Fibroblast of gingiva (primary cell): Measurements from ENCODE around the gene DLX3.

Source experiments
- DNase-seq: peaks from one replicate; pipeline ENCODE4 v3.0.0-alpha.2; 2011; ENCODE audit warnings: low read depth

DLX3 gene

DNA sequence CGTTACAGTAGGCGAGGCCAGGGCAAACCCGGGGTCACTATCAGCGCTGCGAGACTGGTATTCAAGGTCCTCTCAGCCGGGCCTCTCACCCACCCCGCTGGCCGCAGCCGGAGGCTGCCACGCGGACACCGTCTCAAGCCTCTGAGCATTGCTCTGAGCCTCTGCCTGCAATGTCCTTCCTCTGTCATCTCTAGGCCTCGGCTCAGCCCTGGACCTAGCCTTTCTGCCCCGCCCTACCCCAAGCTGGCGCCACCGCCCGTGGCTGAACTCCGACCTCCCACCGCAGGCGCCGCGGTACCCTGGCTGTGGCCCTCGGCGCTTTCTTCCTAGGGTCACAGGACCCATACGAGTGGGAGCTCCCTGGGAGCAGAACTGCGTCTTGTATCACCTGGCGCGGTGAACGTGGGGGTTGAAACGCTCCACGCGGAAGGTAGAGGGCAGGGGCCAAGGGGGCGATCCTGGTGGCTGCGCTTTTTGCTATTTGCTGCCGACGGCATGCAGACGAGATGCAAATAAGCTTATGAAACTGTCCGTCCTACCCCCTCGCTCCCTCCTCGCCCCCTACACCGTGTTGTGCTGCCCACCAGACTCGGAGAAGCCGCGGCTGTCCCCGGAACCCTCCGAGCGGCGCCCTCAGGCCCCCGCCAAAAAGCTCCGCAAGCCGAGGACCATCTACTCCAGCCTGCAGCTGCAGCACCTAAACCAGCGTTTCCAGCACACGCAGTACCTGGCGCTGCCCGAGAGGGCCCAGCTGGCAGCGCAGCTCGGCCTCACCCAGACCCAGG lies 22.3 kb downstream of the DLX3 start:
- no peak for DNase-seq

DNA sequence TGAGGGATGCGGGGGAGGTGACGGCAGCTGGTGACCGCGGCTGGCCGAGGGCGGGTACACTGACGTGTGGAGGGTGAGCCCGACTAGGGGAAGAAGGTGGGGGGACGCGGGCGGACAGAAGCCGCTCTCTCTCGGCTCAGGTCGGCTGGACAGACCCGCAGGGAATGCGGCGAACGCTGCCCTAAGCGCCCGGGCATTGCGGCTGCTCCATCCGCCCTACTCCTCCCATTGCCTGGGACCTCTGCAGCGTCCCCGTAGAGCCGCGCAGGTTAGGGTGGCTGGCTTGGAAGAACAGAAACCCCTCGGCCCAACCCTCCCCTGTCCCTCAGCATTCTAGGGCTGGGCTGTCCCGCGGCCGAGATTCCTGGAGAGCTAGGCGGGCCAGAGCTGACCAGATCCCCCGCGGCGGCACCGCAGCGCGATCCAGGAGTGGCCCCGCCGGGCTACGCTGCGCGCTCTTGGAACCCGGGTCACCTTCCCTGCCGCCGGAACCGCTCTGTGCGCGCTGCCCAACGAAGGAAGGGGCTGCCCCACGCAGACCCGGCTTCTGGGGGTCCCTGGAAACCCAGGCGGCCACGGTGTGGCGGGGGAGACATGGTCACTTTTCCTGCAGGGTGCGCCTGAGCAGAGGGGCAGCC lies 23.1 kb downstream of the DLX3 start:
- DNase-seq: no peak

- DNase-seq: no peak
Measured at GRCh38 chr17:49971199-49971847, 23.7 kb downstream of the DLX3 start.

- no peak for DNase-seq
Measured at GRCh38 chr17:49970498-49970897, 24.5 kb downstream of the DLX3 start.

GRCh38 chr17:49969795-49970389 lies 25.1 kb downstream of the DLX3 start:
- no peak for DNase-seq

DNA sequence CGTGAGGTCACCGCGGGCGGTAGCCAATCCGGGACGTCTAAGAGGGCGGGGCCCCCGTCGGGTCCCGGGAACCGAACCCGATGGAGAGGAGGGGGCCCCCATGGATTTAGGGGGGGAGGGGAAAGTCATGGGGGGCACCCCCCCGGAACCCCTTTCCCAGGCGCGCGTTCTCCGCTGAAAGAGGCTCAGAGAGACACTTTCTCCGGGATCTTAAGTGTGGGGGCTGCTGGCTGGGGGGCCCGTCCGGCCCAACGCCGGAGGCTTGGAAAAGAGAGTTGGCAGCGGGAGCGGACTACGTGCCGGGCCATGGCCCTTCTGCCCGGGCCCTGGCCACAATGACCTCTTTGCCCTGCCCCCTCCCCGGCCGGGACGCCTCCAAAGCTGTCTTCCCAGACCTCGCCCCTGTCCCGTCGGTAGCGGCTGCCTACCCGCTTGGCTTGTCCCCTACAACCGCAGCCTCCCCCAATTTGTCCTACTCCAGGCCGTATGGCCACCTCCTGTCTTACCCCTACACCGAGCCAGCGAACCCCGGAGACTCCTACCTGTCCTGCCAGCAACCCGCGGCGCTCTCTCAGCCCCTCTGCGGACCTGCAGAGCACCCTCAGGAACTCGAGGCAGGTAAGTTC lies 25.8 kb downstream of the DLX3 start, which contains the start of gene DLX4:
Gene DLX4 (plus strand): TSS at position 57 of the 626 bp plus-strand sequence. CDS start 279 bp downstream, at position 336.
- DNase-seq: no peak

- peak; percentile 45 for DNase-seq
Measured at GRCh38 chr17:49968405-49969133, 26.5 kb downstream of the DLX3 start.

DNA sequence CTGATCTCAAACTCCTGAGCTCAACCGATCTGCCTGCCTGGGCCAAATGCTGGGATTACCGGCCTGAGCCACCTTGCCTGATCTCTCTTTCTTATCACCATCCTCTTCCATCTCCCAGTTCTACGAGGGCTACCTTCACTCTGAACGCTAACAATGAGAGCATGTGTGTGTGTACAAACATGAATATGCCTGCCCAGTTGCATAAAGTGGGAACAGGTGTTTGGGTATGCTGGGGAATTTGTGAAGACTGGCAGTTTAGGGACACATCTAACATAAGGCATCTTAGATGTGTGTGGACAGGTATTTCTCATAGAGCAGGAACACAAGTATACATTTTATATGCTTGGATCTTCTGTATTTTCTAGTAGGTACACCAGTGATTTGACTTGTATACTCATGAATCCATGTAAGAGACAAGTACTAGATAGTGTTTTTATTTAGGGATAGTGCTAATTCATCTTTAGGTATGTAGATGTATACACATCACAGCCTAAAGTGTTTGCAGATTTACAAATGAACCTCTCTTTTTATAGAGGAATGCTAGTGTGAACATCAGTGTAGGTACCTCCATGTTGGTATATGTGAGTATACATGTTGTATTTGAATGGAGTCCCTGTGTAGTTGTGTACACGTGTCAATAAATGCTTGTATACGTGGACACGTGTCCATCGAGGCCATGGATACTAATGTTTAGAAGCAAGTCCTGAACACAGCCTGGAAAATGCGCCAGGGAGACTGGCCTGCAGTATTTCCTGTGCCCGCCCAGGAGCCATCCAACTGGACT lies 27.2 kb downstream of the DLX3 start:
- DNase-seq: no peak

DNA sequence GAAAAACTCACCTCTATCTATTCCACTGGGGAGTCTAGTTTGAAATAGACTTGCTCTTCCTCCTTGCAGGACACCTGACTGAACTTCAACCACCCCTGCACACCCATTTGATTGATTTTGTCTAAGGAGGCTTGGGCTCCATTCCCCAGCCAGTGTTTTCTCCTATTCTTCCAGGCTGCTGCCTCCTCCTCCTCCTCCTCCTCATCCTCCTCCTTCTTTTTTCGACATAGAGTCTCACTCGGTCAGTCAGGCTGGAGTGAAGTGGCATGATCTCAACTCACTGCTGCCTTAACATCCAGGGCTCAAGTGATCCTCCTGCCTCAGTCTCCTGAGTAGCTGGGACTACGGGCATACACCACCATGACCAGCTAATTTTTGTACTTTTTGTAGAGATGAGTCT lies 27.8 kb downstream of the DLX3 start:
- no peak for DNase-seq

DNA sequence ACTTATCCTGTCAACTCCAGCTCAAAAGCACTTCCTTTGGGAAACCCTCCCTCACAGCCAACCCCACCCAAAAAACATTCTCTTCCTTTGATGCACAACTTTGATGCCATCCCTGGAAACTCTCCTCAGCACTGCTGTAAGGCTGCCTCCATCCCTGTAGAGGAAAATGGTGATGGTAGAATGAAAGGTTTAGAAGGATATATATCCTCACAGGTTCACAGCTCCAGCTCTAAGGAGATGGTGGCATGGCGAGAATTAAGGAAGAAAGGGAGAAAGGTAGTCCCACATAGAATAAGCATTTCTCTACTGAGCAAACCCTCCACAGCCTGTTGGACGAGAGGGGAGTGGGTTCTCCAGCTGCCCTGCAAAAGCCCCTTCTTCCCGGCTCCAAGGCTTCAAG lies 28.3 kb downstream of the DLX3 start:
- no peak for DNase-seq

- no peak for DNase-seq
Measured at GRCh38 chr17:49965524-49965909, 29.5 kb downstream of the DLX3 start.

DNA sequence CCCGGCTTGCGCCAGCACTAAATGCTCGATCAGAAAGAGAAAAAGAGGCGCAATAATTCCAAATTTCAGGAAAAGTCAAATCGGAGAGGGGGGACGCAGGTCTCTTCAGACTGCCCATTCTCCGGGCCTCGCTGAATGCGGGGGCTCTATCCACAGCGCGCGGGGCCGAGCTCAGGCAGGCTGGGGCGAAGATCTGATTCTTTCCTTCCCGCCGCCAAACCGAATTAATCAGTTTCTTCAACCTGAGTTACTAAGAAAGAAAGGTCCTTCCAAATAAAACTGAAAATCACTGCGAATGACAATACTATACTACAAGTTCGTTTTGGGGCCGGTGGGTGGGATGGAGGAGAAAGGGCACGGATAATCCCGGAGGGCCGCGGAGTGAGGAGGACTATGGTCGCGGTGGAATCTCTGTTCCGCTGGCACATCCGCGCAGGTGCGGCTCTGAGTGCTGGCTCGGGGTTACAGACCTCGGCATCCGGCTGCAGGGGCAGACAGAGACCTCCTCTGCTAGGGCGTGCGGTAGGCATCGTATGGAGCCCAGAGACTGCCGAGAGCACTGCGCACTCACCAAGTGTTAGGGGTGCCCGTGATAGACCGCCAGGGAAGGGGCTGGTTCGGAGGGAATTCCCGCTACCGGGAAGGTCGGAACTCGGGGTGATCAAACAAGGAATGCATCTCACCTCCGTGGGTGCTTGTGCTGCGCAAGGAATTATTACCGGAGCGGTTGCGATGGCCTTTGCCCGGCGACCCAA lies 30.1 kb downstream of the DLX3 start:
- DNase-seq: no peak

DNA sequence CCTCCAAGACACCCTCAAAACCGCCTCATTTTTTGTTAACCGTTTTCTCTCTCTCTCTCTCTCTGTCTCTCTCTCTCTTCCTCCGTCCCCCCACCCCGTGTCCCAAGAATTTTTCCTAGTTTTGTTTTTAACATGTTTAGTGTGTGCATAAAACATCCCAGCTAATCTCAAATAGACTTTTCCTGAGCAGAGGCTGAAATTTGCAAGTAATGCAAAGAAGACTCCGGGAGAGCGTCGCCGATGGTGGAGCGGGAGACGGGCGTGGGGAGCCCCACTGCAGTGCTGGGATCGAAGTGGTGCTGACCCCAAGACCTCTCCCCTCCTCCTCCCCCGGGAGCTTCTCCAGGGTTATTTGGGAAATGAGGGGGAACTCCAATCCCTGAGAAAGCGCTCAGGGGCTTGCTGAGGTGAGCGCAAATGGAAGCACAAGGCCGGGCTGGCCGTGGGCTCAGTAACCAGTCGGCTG lies 30.7 kb downstream of the DLX3 start:
- DNase-seq: no peak

DNA sequence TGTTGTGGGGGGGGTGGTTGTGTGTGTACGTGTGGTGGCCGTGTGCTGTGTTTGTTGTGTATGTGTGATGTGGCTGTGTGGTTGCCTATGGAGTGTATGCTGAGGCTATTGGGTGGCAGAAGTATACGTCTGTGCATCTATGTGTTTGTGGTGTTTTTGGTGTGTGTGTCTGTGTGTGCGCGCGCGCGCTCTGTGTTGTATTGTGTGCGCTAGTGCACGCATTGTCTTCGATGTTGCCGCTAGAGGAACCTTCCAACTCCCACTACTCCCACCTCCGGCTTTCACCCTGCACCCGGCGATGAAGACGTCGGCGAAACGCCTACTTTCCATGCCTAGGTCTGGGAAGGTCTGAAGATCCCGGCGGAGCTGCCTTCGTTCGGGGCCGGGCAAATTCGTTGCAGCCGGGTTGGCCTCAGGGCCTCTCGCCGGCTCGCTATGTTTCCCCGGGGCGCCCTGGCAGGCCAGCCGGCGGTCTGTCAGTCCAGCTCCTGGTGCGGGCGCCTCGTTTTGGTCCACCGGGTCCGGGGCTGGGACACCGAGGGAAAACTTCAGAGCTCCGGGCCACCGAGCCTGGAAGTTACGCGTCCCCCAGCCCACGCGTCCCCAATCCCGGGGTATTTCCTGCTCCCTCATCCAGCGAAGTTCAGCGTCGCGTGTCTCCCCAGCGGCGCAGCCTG lies 31.3 kb downstream of the DLX3 start:
- no peak for DNase-seq

DNA sequence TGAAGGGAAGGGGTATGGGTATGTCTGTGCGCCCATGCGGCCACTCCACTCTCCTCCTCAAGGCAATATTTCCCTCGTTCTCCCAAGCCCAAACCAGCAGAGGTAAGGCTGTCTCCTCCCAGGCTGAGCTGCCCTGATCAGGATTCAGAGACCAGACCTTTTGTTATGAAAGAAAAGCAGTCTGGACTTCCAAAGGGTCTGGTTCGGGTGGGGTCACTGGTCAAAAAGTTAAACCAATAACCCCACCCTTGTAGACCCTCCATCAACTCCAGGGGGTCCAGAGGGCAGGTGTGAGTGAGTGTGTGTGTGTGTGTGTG lies 31.8 kb downstream of the DLX3 start:
- no peak for DNase-seq

DNA sequence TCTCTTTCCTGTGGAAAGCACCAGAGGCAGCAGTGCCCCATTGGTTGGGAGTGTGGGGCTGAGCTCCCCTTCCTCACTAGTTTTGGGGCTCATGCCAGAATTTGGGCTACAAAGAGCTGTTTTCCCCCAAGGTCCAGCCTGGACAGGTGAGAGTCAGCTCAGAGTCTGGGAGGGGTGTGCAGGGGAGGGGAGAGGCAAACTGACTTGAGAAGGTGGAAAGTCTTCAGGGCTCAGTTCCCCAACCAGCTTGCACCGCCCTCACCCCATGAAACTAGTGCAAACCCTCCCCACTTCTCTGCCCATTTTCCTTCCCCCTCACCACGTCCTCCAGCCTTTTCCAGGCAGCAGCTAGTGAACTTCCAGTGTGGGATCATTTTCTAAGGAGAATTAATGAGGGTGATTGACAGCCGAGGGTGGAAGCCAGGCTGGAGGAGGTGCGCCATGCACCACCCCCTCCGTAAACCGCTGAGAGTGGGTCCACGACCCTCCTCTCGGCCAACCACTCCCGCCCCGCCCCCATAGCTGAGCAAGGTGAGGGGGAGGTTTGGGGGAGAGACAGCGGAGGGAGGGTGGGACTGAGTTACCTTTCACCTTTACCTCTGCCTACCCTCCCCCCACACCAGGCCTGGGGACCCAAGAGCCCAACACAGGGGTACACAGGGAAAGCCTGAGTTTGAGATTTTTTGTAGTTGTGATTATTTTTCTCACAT lies 32.3 kb downstream of the DLX3 start:
- no peak for DNase-seq

DNA sequence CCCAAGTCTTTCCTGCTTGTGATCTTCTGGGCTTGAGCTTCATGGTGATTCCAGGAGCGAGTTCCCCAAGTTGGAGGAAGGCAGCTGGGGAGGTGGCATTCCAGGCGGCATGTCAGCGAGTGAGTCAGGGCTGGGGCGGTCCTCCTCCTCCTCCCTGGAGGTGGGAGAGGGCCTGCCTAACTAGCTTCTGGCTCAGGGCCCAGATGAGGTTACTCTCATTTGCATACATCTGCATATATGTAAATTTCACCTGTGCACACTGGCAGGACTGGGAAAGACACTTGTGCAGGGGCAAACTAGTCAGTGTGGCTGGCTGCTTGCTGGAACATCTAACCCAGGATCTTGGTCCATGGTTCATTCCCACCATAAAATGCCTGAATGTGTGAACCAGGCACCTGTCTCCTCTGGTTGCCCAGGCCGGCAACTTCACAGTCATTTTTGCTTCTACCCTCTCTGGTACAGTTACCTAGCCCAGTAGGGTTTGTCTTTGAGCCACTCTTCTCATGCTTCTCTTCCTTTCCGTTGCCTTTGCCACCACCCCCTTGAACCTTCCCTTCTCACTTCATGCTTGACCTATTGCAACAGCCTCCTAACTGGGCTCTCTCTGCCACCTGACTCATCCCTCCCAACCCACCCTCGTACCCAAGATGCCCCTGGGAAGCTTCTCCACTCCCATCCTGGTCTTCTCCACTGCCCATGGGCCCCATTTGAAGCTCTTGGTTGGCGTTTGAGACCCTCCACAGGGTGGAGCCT lies 35.7 kb downstream of the DLX3 start:
- DNase-seq: no peak

- DNase-seq: no peak
Measured at GRCh38 chr17:49958723-49959122, 36.3 kb downstream of the DLX3 start.
